Measurements from ENCODE around the gene OR2A12.
"Not testable (repeated sequence)": the region's sequence is repeated elsewhere in the genome, so short reads cannot be mapped to it uniquely, and the experiment has no call there.

DNA sequence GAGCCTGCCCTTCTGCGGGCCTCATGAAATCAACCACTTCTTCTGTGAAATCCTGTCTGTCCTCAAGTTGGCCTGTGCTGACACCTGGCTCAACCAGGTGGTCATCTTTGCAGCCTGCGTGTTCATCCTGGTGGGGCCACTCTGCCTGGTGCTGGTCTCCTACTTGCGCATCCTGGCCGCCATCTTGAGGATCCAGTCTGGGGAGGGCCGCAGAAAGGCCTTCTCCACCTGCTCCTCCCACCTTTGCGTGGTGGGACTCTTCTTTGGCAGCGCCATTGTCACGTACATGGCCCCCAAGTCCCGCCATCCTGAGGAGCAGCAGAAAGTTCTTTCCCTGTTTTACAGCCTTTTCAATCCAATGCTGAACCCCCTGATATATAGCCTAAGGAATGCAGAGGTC, 43.5 kb downstream of the OR2A12 start:
- TF ChIP-seq POLR2A (IDR thresholded peaks at IDR 0.05; ENCODE audit: low read length); NR3C1 (IDR thresholded peaks at IDR 0.05); RCOR1 (IDR thresholded peaks at IDR 0.05; ENCODE audit: low read depth, low read length); USF2 (IDR thresholded peaks at IDR 0.05); SMC3 (IDR thresholded peaks at IDR 0.05); CHD2 (IDR thresholded peaks at IDR 0.05; ENCODE audit: low read length, partially characterized antibody); RFX5 (IDR thresholded peaks at IDR 0.05); MAZ (IDR thresholded peaks at IDR 0.05; ENCODE audit: borderline replicate concordance, low read depth, low read length); EP300 (IDR thresholded peaks at IDR 0.05); ELK1 (IDR thresholded peaks at IDR 0.05; ENCODE audit: low read depth, low read length); FOSL2 (IDR thresholded peaks at IDR 0.05); FOSL2 (CRISPR knock-in tag; IDR thresholded peaks at IDR 0.05): not testable (repeated sequence)
- TF ChIP-seq, protein P1, sequence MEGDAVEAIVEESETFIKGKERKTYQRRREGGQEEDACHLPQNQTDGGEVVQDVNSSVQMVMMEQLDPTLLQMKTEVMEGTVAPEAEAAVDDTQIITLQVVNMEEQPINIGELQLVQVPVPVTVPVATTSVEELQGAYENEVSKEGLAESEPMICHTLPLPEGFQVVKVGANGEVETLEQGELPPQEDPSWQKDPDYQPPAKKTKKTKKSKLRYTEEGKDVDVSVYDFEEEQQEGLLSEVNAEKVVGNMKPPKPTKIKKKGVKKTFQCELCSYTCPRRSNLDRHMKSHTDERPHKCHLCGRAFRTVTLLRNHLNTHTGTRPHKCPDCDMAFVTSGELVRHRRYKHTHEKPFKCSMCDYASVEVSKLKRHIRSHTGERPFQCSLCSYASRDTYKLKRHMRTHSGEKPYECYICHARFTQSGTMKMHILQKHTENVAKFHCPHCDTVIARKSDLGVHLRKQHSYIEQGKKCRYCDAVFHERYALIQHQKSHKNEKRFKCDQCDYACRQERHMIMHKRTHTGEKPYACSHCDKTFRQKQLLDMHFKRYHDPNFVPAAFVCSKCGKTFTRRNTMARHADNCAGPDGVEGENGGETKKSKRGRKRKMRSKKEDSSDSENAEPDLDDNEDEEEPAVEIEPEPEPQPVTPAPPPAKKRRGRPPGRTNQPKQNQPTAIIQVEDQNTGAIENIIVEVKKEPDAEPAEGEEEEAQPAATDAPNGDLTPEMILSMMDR (IDR thresholded peaks at IDR 0.05), result not testable (repeated sequence)
- TF ChIP-seq, protein P2, sequence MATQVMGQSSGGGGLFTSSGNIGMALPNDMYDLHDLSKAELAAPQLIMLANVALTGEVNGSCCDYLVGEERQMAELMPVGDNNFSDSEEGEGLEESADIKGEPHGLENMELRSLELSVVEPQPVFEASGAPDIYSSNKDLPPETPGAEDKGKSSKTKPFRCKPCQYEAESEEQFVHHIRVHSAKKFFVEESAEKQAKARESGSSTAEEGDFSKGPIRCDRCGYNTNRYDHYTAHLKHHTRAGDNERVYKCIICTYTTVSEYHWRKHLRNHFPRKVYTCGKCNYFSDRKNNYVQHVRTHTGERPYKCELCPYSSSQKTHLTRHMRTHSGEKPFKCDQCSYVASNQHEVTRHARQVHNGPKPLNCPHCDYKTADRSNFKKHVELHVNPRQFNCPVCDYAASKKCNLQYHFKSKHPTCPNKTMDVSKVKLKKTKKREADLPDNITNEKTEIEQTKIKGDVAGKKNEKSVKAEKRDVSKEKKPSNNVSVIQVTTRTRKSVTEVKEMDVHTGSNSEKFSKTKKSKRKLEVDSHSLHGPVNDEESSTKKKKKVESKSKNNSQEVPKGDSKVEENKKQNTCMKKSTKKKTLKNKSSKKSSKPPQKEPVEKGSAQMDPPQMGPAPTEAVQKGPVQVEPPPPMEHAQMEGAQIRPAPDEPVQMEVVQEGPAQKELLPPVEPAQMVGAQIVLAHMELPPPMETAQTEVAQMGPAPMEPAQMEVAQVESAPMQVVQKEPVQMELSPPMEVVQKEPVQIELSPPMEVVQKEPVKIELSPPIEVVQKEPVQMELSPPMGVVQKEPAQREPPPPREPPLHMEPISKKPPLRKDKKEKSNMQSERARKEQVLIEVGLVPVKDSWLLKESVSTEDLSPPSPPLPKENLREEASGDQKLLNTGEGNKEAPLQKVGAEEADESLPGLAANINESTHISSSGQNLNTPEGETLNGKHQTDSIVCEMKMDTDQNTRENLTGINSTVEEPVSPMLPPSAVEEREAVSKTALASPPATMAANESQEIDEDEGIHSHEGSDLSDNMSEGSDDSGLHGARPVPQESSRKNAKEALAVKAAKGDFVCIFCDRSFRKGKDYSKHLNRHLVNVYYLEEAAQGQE (IDR thresholded peaks at IDR 0.05), result not testable (repeated sequence)
- TF ChIP-seq, protein P3, sequence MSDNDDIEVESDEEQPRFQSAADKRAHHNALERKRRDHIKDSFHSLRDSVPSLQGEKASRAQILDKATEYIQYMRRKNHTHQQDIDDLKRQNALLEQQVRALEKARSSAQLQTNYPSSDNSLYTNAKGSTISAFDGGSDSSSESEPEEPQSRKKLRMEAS (IDR thresholded peaks at IDR 0.05), result not testable (repeated sequence)

Data from A549 (cell line).